HG03457 (cell line): ENCODE data around the gene ANKRD24.
"Not testable (repeated sequence)": the region's sequence is repeated elsewhere in the genome, so short reads cannot be mapped to it uniquely, and the experiment has no call there.

Experiments
- ATAC-seq: cut with Tn5 transposase; IDR thresholded peaks from one replicate; pipeline ENCODE4 v1.9.1; 2021; ENCODE audit warnings: moderate number of reproducible peaks; ENCODE audit not compliant: unreplicated experiment

ANKRD24 gene

DNA sequence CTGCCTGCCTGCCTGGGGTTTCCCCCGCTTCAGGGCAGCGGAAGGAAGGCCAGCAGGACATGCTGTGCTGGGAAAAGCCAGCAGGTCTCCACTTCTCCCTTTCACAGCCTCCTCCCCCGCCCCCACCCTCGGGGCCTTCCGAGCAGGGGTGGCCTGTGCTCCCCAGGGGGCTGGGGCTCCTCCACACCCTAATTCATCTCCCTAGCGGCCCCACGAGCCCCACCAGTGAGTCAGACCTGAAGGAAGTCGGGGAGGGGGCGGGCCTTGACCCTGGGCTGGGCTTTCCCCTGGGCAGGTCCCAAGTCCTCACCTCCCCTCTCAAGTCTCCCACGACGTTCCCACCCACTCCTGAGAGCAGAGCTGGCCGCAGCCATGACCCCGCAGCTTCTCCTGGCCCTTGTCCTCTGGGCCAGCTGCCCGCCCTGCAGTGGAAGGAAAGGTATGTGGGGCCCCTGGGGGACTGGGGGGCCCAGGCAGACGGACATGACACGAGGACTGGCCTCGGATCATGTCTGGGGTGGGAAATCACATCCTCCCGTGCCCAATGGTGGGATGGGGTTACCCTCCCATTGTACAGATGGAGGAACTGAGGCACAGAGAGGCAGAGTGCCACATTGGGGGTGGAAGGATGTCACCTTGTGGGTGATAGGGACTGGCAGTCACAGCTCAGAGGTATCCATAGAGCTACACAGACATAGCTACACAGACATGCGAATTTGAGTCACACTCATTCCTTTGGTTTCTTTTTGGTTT, 46.9 kb downstream of the ANKRD24 start, which contains the start of gene EBI3:
Gene EBI3, plus strand, starts transcription at position 345 of the 753 bp plus-strand sequence. Its CDS starts 28 bp downstream, at position 373.
- no peak for ATAC-seq

DNA sequence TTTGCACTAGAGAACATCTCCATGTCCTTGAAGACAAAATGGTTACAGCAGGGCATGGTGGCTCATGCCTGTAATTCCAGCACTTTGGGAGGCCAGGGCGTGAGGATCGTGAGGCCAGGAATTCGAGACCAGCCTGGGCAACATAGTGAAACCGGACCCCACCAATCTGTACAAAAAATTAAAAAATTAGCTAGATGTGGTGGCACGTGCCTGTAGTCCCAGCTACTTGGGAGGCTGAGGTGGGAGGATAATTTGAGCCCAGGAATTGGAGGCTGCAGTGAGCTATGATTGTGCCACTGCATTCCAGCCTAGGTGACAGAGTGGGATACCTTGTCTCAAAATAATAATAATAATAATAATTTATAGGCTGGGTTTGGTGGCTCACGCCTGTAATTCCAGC, 47.7 kb downstream of the ANKRD24 start:
- not testable (repeated sequence) for ATAC-seq

DNA sequence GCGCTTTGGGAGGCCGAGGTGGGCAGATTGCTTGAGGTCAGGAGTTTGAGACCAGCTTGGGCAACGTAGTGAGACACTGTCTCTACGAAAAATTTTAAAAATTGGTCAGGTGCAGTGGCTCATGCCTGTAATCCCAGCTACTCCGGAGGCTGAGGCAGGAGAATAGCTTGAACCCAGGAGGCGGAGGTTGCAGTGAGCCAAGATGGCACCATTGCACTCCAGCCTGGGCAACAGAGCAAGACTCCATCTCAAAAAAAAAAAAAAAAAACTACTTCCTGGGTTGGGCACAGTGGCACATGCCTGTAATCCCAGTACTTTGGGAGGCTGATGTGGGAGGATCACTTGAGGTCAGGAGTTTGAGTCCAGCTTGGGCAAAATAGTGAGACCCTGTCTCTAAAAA, 49.0 kb downstream of the ANKRD24 start:
- not testable (repeated sequence) for ATAC-seq

DNA sequence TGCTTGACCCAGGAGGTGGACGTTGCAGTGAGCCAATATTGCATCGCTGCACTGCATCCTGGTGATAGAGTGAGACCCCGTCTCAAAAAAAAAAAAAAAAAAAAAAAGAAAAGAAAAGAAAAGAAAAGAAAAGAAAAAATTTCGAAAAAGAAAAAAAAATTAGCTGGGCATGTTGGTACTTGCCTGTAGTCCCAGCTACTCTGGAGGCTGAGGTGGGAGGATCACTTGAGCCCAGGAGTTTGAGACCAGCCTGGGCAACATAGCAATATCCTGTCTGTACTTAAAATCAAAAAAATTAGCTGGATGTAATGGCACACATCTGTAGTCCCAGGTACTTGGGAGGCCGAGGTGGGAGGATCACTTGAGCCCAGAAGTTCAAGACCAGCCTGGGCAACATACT, 49.6 kb downstream of the ANKRD24 start:
- not testable (repeated sequence) for ATAC-seq

DNA sequence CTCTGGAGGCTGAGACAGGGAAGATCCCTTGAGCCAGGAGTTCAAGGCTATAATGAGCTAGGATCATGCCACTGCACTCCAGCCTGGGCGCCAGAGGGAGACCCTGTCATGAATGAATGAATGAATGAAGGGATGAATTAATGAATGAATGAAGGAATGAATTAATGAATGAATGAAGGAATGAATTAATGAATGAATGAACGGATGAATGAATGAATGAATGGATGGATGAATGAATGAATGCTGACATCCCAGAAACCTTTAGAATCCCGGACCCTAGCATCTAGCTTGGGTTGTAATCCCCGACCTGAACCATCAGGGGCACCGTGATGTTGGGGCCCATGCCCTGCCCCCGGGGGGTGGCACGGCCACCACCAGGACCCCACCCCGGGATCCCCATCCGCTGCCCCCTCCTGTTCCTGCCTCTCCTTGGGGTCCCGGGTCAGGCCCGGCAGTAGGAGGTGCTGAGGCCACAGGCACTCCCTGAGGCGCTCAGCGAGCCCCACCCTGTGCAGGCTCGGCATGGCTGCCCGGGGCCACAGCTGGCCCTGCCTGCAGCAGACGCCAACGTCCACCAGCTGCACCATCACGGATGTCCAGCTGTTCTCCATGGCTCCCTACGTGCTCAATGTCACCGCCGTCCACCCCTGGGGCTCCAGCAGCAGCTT, 50.3 kb downstream of the ANKRD24 start:
- no peak for ATAC-seq

DNA sequence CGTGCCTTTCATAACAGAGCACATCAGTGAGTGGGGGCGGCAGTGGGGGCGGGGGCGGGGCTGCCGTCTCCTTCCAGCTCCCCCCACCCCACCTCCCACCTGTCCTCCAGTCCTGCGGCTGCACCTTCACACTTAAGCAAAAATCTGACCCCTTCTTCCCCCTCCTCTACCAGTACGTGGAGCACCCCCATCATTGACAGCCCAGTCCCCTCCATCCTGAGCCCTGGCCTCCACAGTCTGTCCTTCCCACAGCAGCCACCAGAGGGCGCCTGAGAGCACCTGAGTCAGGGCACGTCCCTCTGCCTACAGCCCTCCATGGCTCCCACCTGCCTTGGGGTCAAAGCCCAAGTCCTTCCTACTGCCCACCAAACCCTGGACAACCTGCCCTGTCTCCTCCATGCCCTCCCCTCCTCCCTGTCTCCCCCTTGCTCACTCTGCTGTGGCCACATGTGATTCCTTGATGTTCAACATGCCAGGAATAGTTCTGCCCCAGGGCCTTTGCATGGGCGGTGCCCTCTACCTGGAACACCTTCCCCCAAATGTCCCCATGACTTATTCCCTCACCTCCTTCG, 50.9 kb downstream of the ANKRD24 start:
- no peak for ATAC-seq

DNA sequence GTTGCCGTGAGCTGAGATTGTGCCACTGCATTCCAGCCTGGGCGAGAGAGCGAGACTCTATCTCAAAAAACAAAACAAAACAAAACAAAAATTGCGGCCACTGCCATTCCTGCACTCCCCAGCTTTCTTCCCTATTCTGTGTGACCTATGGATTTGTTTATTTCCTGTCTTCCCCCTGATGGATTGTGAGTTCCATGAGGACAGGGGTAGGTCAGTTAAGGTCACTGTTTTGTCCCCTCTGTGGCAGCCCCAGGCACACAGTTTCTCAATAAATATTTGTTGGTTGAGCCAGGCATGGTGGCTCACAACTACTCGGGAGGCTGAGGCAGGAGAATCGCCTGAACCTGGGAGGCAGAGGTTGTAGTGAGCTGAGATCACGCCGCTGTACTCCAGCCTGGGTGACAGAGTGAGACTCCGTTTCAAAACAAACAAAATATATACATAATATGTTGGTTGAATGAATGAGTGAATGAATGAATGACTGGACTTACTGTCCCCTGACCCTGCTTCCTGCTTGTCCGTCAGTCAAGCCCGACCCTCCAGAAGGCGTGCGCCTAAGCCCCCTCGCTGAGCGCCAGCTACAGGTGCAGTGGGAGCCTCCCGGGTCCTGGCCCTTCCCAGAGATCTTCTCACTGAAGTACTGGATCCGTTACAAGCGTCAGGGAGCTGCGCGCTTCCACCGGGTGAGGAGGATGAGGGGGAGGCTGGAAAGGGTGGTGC, 51.8 kb downstream of the ANKRD24 start:
- no peak for ATAC-seq

DNA sequence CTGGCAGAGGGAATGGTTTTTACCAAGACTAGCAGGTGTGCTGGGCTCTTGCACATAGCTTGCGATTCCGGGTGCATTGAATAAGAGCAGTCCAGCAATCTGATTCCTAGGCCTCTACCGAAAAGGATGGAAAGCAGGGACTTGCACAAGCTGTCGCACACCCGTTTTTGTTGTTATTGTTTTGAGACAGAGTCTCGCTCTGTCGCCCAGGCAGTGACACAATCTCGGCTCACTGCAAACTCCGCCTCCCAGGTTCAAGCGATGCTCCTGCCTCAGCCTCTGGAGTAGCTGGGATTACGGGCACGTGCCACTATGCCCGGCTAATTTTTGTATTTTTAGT, 52.3 kb downstream of the ANKRD24 start:
- no peak for ATAC-seq

DNA sequence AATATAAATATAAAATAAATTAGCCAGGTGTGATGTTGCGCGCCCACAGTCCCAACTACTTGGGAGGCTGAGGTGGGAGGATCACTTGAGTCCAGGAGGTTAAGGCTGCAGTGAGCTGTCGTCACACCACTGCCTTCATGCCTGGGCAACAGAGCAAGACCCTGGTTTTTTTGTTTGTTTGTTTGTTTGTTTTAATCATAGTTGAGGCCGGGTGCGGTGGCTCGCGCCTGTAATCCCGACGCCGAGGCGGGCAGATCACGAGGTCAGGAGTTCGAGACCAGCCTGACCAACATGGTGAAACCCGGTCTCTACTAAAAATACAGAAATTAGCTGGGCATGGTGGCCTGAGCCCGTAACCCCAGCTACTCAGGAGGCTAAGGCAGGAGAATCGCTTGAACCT, 55.0 kb downstream of the ANKRD24 start:
- ATAC-seq: not testable (repeated sequence)

DNA sequence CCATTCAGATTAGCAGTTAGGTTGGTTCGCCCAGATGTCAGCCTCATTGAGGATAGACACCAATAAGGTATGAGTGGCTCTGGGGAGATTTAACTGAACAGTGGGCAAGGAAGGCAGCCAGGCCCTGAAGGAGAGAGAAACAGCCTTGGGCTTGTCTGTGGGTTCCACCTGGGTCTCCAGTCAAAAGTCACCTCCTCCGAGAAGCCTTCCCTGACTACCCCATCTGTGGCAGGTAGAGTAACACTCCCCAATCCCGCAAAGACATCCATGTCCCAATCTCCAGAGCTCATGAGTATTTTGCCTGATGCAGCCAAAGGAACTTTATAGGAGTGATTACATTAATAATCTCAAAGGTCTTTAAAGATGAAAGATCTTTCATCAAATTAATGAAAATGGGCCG, 56.3 kb downstream of the ANKRD24 start:
- ATAC-seq: no peak

DNA sequence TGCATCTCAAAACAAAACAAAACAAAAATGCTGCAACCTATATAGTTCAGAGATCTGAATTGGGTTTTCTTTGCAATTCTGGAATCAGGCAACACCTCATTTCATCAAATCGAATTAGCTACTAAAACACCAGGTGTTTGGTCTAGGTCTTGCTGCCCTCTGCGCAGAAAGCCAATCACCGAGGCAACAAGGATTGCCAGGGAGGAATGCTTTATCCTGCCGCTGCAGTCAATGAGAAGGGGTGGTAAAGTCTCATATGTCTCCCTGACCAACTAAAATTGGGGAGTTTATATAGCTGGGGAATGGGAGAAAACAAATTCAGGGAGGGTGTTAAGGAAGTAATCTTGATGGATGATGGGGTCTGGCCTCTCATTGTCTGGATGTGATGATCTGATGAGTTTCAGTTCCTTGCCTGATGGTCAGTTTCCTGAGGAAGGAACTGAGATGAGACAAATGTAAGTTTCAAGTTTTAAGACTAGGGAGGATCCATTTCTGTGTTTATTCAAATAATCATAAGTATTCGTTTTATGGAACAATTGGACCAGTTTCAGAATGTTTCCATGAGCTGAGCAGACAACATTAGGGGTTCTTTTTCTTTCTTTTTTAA, 59.4 kb downstream of the ANKRD24 start:
- no peak for ATAC-seq

DNA sequence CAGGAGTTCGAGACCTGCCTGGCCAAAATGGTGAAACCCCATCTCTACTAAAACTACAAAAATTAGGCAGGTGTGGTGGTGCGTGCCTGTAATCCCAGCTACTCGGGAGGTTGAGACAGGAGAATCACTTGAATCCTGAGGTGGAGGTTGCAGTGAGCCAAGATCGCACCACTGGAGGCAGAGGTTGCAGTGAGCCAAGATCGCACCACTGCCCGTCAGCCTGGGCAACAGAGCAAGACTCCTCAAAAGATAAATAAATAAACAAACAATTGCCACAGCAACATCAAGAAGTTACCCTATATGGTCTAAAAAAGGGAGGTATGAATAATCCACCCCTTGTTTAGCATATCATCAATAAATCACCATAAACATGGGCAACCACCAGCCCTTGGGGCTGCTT, 63.4 kb downstream of the ANKRD24 start:
- not testable (repeated sequence) for ATAC-seq

DNA sequence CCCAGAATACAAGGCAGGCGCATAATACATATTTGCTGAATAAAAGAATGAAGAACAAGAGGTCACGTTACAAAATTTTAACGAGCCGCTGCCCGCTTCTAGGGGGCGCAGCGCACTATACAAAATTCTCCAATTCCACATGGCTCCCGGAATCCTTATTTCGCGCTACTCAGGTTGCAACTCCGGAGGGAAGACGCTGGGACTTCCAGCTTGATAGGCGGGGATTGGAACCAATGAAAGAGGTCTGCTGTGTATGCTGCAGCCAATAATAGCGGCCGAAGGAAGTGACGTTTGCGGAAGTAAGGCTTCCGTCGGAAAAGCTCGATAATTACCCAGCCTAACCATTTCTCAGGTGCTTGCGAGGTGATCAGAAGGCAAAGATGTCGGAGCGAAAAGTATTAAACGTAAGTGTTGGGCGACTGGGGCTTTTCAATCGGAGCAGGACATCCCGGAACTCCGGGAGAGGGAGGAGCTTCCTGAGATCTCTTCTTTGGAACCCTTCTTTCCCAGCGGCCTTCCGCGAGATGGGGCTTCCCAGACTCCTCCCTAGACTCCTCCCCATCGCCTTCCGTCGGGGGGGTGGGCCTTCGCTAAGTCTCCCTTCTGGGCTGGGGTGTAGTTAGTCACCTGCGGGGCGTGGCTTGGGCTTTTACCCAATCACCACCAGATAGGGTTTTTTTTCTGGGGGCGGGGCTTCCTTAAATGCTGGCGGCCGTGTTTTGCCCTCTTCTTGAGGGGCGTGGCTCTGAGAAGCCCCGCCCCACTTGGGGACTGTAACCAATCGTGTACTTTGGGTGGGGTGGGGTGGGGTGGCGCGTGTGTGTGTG, 64.5 kb downstream of the ANKRD24 start, which contains the start of gene YJU2:
Gene YJU2, plus strand, starts transcription at position 314 of the 827 bp plus-strand sequence. Its CDS starts 67 bp downstream, at position 381.
- peak; percentile 64 for ATAC-seq

DNA sequence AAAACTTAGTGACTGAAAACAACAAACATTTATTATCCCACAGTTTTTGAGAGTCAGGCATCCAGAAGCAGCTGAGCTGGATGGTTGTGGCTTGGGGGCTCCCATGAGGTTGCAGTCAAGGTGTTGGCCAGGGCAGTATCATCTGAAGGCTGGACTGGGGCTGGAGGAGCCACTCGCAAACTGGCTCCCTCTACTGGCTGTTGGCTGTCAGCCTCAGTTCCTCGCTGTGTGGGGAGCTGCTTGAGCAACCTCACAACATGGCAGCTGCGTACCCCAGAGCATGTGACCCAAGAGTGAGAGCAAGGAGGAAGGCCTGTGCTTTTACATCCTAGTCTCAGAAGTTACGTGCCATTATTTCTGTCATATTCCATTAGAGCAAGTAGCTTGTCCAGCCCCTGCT, 74.1 kb downstream of the ANKRD24 start:
- ATAC-seq: no peak

DNA sequence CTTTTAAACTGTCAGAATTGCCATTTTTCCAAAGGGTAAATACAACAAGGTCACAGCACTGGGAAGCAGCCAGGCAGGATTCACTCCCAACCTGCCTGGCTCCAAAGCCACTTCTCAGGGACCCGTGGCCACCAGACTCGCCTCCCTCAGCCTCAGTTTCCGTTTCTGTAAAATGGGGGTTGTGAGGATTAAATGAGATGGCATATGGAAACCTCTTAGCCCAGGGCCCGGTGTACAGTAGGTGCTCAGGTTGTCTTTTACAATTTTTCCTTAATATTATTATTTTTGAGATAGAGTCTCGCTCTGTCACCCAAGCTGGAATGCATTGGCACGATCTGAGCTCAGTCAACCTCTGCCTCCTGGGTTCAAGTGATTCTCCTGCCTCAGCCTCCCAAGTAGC, 74.5 kb downstream of the ANKRD24 start:
- no peak for ATAC-seq

DNA sequence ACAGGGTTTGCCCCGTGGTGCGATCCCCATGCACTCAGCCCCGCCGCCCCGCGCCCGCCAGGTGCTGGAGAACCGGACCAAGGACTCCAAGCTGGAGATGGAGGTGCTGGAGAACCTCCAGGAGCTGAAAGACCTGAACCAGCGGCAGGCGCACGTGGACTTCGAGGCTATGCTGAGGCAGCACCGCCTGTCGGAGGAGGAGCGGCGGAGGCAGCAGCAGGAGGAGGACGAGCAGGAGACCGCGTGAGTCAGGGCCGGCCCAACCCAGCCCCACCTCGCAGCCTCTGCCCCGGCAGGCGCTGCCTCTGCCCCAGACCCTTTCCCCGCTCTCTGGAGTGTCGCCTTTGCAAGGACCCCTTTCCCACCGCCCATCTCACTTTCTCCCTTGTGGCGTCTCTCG, 75.7 kb downstream of the ANKRD24 start:
- ATAC-seq: no peak

DNA sequence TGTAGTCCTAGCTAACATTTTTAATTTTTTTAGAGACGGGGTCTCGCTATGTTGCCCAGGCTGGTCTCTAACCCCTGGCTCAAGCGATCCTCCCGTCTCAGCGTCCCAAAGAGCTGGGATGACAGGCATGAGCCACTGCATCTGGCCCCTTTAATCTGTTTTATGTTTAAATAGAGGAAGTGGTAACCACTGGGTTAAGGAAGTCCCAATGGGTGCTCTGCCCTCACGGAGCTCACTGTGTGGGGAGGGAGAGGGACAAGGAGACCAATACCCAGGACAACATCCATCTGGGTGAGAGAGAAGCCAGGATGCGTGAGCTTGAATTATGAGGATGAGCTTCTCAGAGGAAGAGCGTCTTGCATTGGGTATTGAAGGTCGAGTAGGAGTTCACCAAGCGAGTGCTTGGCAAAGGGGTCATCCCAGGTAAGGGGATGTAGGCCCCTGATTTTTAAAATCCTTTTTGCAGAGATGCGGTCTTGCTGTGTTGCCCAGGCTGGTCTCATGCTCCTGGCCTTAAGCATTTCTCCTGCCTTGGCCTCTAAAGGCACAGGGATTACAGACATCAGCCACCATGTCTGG, 78.2 kb downstream of the ANKRD24 start:
- ATAC-seq: no peak

DNA sequence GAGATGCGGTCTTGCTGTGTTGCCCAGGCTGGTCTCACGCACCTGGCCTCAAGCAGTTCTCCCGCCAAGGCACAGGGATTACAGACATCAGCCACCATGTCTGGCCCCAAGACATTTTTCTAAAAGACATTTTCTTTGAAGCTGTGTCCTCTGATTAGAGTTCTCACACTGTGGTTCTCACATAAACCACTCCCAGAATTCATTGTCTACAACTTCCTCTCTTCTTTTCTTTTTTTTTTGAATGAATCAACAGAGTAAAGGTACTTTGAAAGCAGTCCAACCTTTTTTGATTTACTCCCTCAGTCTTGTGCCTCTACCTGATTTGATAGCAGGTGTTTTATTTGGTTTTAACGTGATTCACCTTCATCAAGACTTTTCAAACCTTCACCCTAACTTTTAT, 82.3 kb downstream of the ANKRD24 start:
- ATAC-seq: no peak

DNA sequence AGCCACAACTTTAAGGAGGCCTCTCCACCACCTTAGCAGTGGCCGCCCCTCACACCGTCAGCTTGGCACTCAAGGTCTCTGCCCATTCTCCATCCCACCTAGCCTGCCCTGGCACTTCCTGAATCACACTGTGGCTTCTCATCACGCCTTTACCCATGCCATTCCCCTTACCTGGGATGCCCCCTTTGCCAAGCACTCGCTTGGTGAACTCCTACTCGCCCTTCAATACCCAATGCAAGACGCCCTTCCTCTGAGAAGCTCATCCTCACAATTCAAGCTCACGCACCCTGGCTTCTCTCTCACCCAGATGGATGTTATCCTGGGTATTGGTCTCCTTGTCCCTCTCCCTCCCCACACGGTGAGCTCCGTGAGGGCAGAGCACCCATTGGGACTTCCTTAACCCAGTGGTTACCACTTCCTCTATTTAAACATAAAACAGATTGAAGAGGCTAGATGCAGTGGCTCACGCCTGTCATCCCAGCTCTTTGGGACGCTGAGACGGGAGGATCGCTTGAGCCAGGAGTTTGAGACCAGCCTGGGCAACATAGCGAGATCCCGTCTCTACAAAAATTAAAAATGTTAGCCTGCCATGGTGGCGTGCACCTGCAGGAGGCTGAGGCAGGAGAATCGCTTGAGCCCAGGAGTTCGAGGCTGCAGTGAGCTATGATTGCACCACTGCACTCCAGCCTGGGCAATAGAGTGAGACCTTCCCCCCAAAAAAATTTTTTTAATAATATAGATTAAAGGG, 83.9 kb downstream of the ANKRD24 start:
- ATAC-seq: no peak
